K562 (cell line): ENCODE results near the gene PKIB. TPM values are rescaled to one million over a fixed set of nuclear protein-coding genes. Genes with fewer than 3 reads are reported as not detected.

Source experiments
- ATAC-seq: fragments of 200-7000 bp; cut with Tn5 transposase; 3 replicates; pipeline ENCODE4 v1.9.1; 2020; ENCODE audit warnings: moderate library complexity
- BruUV-seq: library from RNA; stranded (reverse); fragments of 400-500 nt; replicated peaks from 2 replicates; lab custom pipeline; 2021; lab: Mats Ljungman, UMichigan
- CTCF ChIA-PET: fragments of 300-600 bp; formaldehyde crosslinking; extraction: SDS; loops from one replicate; lab custom pipeline; 2021; ENCODE audit warnings: low intra/inter-chr PET ratio; lab: Yijun Ruan, JAX
- POLR2A ChIA-PET: fragments of 300-600, 350-650 bp; sonication (Branson Sonifier 250); formaldehyde crosslinking; extraction: SDS; loops from one replicate; lab custom pipeline; 2021; ENCODE audit warnings: antibody characterized with exemption, inconsistent platforms; lab: Yijun Ruan, JAX
- DNase-seq, 4 experiments: peaks; one replicate each; pipeline versions ENCODE4 v3.0.0 to v3.0.0-alpha.2; 2011 to 2018; ENCODE audit warnings: low spot score in 3 of 4, mixed read lengths in 3 of 4; ENCODE audit errors: extremely low read depth in 1 of 4
- FAIRE-seq: peaks from 2 replicates; lab custom pipeline; 2011; peaks lifted over from hg19 to GRCh38; lab: Jason Lieb, UNC
- H2AFZ ChIP-seq: 2 replicates; pipeline ENCODE4 v1.6.0; 2011; ENCODE audit warnings: low read depth, low read length, control low read depth, inconsistent platforms
- H3K27ac ChIP-seq: fragments of 200-600 bp; 3 replicates; pipeline ENCODE4 v1.8.0; 2011; ENCODE audit warnings: low read depth, mild to moderate bottlenecking, control low read depth, inconsistent platforms, low read length, moderate library complexity, mixed read lengths; ENCODE audit errors: extremely low read depth
- H3K27me3 ChIP-seq, 2 experiments: fragments of 300-600 bp in 1 of 2; 2 replicates in 1 of 2; 3 replicates in 1 of 2; pipeline versions ENCODE4 v1.6.0 to v1.8.0; 2011; ENCODE audit warnings: inconsistent platforms in 2 of 2, low read length in 2 of 2, mild to moderate bottlenecking in 1 of 2, mixed read lengths in 1 of 2, moderate library complexity in 1 of 2; ENCODE audit not compliant: control insufficient read depth in 2 of 2, insufficient read depth in 2 of 2
- H3K36me3 ChIP-seq: fragments of 300-600 bp; 3 replicates; pipeline ENCODE4 v1.8.0; 2011; ENCODE audit warnings: mild to moderate bottlenecking, low read length, inconsistent platforms; ENCODE audit not compliant: control insufficient read depth, insufficient read depth
- H3K4me1 ChIP-seq, 2 experiments: fragments of 200-600 bp in 1 of 2; replicated peaks in 1 of 2; 2 replicates in 1 of 2; 3 replicates in 1 of 2; pipeline versions ENCODE4 v1.5.1 to v1.8.0; 2011; ENCODE audit warnings: inconsistent platforms in 2 of 2, low read length in 2 of 2, mild to moderate bottlenecking in 1 of 2, mixed read lengths in 1 of 2, moderate library complexity in 1 of 2; ENCODE audit not compliant: control insufficient read depth in 2 of 2, insufficient read depth in 2 of 2
- H3K4me2 ChIP-seq: 2 replicates; pipeline ENCODE4 v1.6.1; 2011; ENCODE audit warnings: low read length, control low read depth, inconsistent platforms, mixed read lengths; ENCODE audit not compliant: insufficient read depth
- H3K4me3 ChIP-seq: fragments of 200-600 bp; sonication (generic), shearing (Covaris generic); 2 replicates; pipeline ENCODE4 v1.5.1; 2016; ENCODE audit warnings: control low read depth, inconsistent platforms
- H3K79me2 ChIP-seq: fragments of 200-600 bp; 3 replicates; pipeline ENCODE4 v1.8.0; 2011; ENCODE audit warnings: low read length, inconsistent platforms; ENCODE audit not compliant: control insufficient read depth, insufficient read depth
- H3K9ac ChIP-seq, 2 experiments: 2 replicates each; pipeline versions ENCODE4 v1.6.0 to v1.6.1; 2011; ENCODE audit warnings: low read depth in 2 of 2, low read length in 2 of 2, control low read depth in 1 of 2, inconsistent platforms in 1 of 2, mild to moderate bottlenecking in 1 of 2, mixed read lengths in 1 of 2; ENCODE audit not compliant: insufficient read depth in 1 of 2
- H3K9me1 ChIP-seq: one replicate; pipeline ENCODE4 v1.6.0; 2011; ENCODE audit warnings: inconsistent platforms, mild to moderate bottlenecking, low read length, moderate library complexity; ENCODE audit not compliant: control insufficient read depth, insufficient read depth
- H3K9me3 ChIP-seq: replicated peaks from 2 replicates; pipeline ENCODE4 v1.5.1; 2011; ENCODE audit warnings: low read depth, low read length, inconsistent platforms; ENCODE audit not compliant: control insufficient read depth, insufficient read depth
- H4K20me1 ChIP-seq: replicated peaks from 2 replicates; pipeline ENCODE4 v1.6.1; 2011; ENCODE audit warnings: low read length, inconsistent platforms, mixed read lengths; ENCODE audit not compliant: control insufficient read depth, insufficient read depth
- COPS2 ChIP-seq: fragments of 450-650 bp; conservative IDR thresholded peaks from 2 replicates; pipeline ENCODE4 v1.6.1; 2016; ENCODE audit warnings: mild to moderate bottlenecking, moderate library complexity
- POU5F1 ChIP-seq: fragments of 150-350 bp; IDR thresholded peaks from 2 replicates; pipeline ENCODE4 v1.6.1; 2014; ENCODE audit warnings: borderline replicate concordance, low read length, low read depth, mild to moderate bottlenecking; ENCODE audit not compliant: partially characterized antibody
- ZKSCAN1 ChIP-seq: fragments of 150-350 bp; IDR thresholded peaks from 2 replicates; pipeline ENCODE4 v1.6.1; 2016; ENCODE audit warnings: low read depth, low read length
- ZNF124 ChIP-seq: sonication (generic); formaldehyde crosslinking; IDR thresholded peaks from 2 replicates; pipeline ENCODE4 v1.8.1; 2022; ENCODE audit warnings: missing genetic modification reagents
- ZNF79 ChIP-seq: fragments of 250-450 bp; sonication (Bioruptor Pico); IDR thresholded peaks from 2 replicates; pipeline ENCODE4 v1.4.0; 2020; ENCODE audit warnings: low read depth, mild to moderate bottlenecking, moderate library complexity
- WGBS: fragments of 100-300 bp; shearing (Covaris generic); methylation state at CpG from one replicate; pipeline ENCODE4 v1.1.6; 2016; ENCODE audit warnings: low coverage, mixed read lengths; ENCODE audit not compliant: insufficient coverage; ENCODE audit errors: missing lambda C conversion rate; 5-methylcytosine and 5-hydroxymethylcytosine counted together
- in situ Hi-C: fragments of 300-500 bp; cut with MboI; formaldehyde crosslinking; loops from 4 replicates; pipeline ENCODE4 v1.15.0; 2018; ENCODE audit warnings: inconsistent platforms, mixed read lengths
- intact Hi-C: fragments of 100-400 bp; cut with micrococcal nuclease; formaldehyde crosslinking; loops from 2 replicates; pipeline ENCODE4 v1.14.2; 2022
- polyA plus RNA-seq, 8 experiments: library from polyadenylated mRNA; depleted of rRNA in 4 of 8; stranded (reverse) in 5 of 8; unstranded in 3 of 8; fragments of >200 nt; fragmentation: Nextera tagmentation in 2 of 8; fragmentation: Illumina TruSeq in 1 of 8; extraction: Ambion mirVana in 2 of 8; extraction: Trizol in 1 of 8; gene quantifications; 2 replicates each; pipeline versions ENCODE4 v1.2.1 to v1.2.3, GENCODE V29; 2011 to 2014; ENCODE audit warnings: inconsistent platforms in 1 of 8, missing spikeins in 1 of 8
- total RNA-seq, 7 experiments: library from RNA; depleted of rRNA in 6 of 7; stranded (reverse); fragments of >200 nt in 6 of 7; fragmentation: Illumina TruSeq in 2 of 7; extraction: Trizol in 2 of 7; gene quantifications; 2 replicates each; pipeline versions ENCODE4 v1.2.1 to v1.2.3, GENCODE V29; 2011 to 2021; ENCODE audit warnings: low replicate concordance in 1 of 7
- TF ChIP-seq, protein P1 (sequence below): IDR thresholded peaks from 2 replicates; pipeline ENCODE4 v1.6.1; 2014; ENCODE audit warnings: antibody characterized with exemption

The PKIB gene
- total and polyA plus RNA-seq, 9 of the 15 experiments (the other 6 are each of a cell fraction or from before 2014, with no cell fraction given), result 14.8 to 37.5 (median 27.4) TPM

DNA sequence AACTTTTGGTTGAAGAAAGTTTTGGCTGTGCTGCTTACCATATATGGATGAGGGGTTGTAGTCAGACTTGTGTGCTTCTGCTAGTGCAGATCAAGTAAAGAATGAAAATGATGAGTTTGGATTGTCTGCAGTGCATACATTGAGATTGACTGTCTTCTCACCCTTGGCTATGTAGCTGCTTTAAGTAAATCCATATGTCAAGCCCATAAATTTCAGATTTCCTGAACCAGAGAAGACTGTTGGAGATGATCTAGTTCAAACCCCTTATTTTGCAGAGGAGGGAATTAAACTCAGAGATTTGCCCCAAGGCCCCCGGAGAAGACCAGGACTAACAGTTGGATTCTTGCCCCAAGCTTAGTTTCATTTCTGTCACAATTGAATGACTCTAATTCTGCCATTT, 67.2 kb downstream of the PKIB start:
- DNase-seq (no peak), ATAC-seq (no peak; the same call in 2 of the 3 replicates), FAIRE-seq (no peak)
- no peaks in the 10 kb centered on the region for H3K9me1 ChIP-seq
- no peak overlapping the region for H2AFZ ChIP-seq
- ChIA-PET POLR2A (no interaction called here), CTCF (no interaction called here)
- TF ChIP-seq ZNF79 (CRISPR knock-in tag), result no peak
- TF ChIP-seq ZNF124 (CRISPR knock-in tag), result no peak
- TF ChIP-seq POU5F1, result no peak
- peaks cover 0 to under 1% of the 10 kb centered on the region in 2 experiments; a peak in 2 of 5 replicates for H3K4me1 ChIP-seq
- no peaks in the 10 kb centered on the region for H4K20me1 ChIP-seq
- no peak overlapping the region for H3K4me3 ChIP-seq
- intact Hi-C loops (no loop called here), in situ Hi-C loops (no loop called here)
- no peaks in the 10 kb centered on the region for H3K9me3 ChIP-seq
- H3K9ac ChIP-seq, result no peak overlapping the region
- BruUV-seq, result no TSS peak
- H3K4me2 ChIP-seq, result no peak overlapping the region
- H3K27me3 ChIP-seq, result no peaks in the 10 kb centered on the region
- no peaks in the 10 kb centered on the region for H3K79me2 ChIP-seq
- 36% methylated on average over 1 of the region's 1 CpG for WGBS
- no peaks in the 10 kb centered on the region; the same call in 2 of the 3 replicates for H3K36me3 ChIP-seq
- no peak overlapping the region for H3K27ac ChIP-seq

DNA sequence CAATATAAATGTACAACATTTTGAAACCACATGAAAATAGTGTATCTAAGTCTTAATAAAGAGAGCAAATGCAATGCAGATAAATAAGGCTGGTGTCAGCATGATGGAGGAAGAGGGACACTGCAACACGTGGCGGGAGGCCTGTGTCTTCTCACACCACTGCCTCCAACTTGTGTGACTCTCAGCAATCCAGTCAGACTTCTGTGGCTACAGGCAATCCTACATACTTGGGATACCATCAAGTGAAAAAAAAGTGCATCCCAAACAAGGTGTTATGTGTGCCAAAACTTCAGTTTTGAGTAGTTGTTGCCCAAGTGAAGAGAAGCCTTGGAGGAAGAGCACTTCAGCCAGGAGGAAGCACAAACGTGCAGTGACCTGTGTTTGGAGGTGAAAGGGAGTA, 68.6 kb downstream of the PKIB start:
- Histone ChIP-seq H4K20me1 (no peaks in the 10 kb centered on the region), H3K9ac (no peak overlapping the region), H3K9me1 (no peaks in the 10 kb centered on the region), H3K4me1 (no peaks in the 10 kb centered on the region), H2AFZ (peak overlapping the region; percentile 21; the same call in 1 of the 2 replicates), H3K4me2 (no peak overlapping the region), H3K79me2 (no peaks in the 10 kb centered on the region), H3K9me3 (no peaks in the 10 kb centered on the region), H3K36me3 (no peaks in the 10 kb centered on the region; the same call in 2 of the 3 replicates), H3K27ac (no peak overlapping the region), H3K4me3 (no peak overlapping the region), H3K27me3 (no peaks in the 10 kb centered on the region)
- POLR2A ChIA-PET, result no interaction called here
- in situ Hi-C loops, result no loop called here
- no TSS peak for BruUV-seq
- FAIRE-seq (no peak), ATAC-seq (no peak), DNase-seq (no peak)
- CTCF ChIA-PET, result no interaction called here
- intact Hi-C loops, result no loop called here
- TF ChIP-seq ZKSCAN1, result no peak
- TF ChIP-seq, protein P1, sequence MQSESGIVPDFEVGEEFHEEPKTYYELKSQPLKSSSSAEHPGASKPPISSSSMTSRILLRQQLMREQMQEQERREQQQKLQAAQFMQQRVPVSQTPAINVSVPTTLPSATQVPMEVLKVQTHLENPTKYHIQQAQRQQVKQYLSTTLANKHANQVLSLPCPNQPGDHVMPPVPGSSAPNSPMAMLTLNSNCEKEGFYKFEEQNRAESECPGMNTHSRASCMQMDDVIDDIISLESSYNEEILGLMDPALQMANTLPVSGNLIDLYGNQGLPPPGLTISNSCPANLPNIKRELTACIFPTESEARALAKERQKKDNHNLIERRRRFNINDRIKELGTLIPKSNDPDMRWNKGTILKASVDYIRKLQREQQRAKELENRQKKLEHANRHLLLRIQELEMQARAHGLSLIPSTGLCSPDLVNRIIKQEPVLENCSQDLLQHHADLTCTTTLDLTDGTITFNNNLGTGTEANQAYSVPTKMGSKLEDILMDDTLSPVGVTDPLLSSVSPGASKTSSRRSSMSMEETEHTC, result no peak
- TF ChIP-seq COPS2, result no peak
- 22% methylated on average over 3 of the region's 3 CpGs for WGBS
